DOHH2 (cell line): ENCODE measurements around the gene EVC.

Source experiments
- CTCF ChIP-seq: fragments of 200-600 bp; sonication (generic); IDR thresholded peaks from one replicate; pipeline ENCODE4 v1.5.1; 2014; ENCODE audit warnings: antibody characterized with exemption, mild to moderate bottlenecking, low read depth, low read length; ENCODE audit not compliant: poor library complexity, severe bottlenecking
- EZH2phosphoT487 ChIP-seq: fragments of 200-600 bp; sonication (generic); IDR thresholded peaks from 2 replicates; pipeline ENCODE4 v1.6.1; 2017; ENCODE audit warnings: borderline replicate concordance, mild to moderate bottlenecking, antibody characterized with exemption, low read length, moderate library complexity, mixed read lengths

DNA sequence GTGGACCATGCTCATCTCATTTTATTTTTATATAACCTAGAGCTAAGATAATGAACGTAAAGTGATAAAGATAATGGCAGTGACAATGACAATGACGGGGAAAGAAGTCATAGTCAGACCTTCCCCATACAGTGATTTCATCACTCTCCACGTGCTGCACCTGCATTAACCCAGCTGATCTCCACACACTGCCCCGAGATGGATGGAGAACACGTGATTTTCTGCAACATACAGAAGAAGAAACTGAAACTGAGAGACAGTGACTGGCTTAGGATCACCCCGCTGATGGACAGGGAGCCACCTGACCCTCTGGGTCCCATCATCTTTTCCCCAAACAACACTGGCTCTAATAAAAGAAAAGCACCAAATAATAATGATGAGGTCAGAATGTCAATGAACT is 24.7 kb upstream of the EVC start:
- TF ChIP-seq CTCF (no peak), EZH2phosphoT487 (no peak)
